ENCODE results near the gene MAPK7.

The MAPK7 gene

GRCh38 chr17:19421219-19421618, 42.9 kb downstream of the MAPK7 start:
- DNase-seq (ENCODE audit: low read depth), result no peak

- DNase-seq (ENCODE audit: low read depth), result no peak
Observed at GRCh38 chr17:19421926-19422325, 43.6 kb downstream of the MAPK7 start.

- DNase-seq (ENCODE audit: low read depth), result no peak
Observed at GRCh38 chr17:19424934-19425868, 46.9 kb downstream of the MAPK7 start.

GRCh38 chr17:19426631-19427030, 48.3 kb downstream of the MAPK7 start:
- DNase-seq (ENCODE audit: low read depth), result no peak

- DNase-seq (ENCODE audit: low read depth), result no peak
Observed at GRCh38 chr17:19431691-19432090, 53.4 kb downstream of the MAPK7 start.

Data from CMK (cell line).